MV-4-11 (cell line): ENCODE data around the gene MARF1.
"Not testable (repeated sequence)": the region's sequence is repeated elsewhere in the genome, so short reads cannot be mapped to it uniquely, and the experiment has no call there.

Experiments used
- DNase-seq: peaks from one replicate; lab custom pipeline; 2025; lab: John Stamatoyannopoulos, UW

Gene MARF1

GRCh38 chr16:15621889-15622288, 21.1 kb downstream of the MARF1 start:
- DNase-seq: no peak

DNA sequence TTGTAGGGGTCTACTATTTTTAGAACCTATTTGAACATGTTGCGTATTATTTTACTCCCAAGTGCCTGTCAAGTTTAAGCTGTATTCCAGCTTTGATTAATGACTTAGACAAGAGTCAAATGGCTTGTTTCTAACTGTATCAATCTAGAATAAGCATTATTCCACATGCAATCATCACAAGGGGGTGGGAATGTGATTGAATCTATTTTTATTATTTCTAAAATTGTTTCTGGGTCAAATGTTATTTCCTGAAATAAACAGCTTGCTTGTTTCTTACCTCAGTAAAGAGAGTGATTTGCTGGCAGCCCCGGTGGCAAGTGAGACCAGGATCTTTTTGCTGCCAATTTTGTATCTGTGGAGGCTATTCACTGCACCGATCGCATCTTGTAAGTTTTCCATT, 21.5 kb downstream of the MARF1 start:
- no peak for DNase-seq

GRCh38 chr16:15620611-15621195, 22.3 kb downstream of the MARF1 start:
- no peak for DNase-seq

DNA sequence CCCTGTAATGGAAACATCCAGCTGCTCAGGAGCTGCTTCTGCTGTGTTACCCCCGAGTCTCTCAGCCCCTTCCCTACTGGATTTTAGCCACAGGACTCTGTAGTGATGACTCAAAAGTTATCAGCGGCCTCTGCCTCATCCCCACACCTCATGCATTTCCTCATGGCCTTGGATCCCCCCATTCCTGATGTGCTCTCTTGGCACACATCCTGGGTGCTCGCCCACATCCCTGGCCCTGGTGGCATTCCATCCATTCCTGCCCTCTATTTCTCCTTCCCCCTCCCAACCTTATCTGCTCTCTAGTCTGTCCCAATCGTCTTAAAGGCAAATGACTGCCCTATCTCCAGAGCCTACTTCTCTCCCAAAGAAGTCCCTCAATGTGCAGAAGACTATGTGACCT, 24.6 kb downstream of the MARF1 start:
- DNase-seq: no peak

DNA sequence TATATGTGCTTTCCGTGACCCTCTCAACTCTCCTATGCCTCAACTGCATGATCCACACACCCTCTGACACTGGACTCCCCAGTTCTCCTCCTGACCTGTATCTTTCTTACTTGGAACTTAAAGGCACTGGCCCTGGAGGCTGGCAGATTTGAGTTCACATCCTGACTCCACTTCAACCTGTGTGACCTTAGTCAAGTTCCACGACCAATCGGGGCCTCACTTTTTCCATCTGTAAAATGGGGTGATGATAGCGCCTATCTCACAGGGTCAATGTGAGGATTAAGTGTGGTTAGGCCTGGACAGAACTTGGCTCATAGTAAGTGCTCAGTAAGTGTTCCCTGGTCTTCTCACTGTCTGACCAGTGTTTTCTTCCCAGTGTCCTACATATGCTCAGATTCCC, 25.1 kb downstream of the MARF1 start:
- DNase-seq: no peak

- DNase-seq: no peak
These were observed 26.3 kb downstream of the MARF1 start for GRCh38 chr16:15616475-15617165.

DNA sequence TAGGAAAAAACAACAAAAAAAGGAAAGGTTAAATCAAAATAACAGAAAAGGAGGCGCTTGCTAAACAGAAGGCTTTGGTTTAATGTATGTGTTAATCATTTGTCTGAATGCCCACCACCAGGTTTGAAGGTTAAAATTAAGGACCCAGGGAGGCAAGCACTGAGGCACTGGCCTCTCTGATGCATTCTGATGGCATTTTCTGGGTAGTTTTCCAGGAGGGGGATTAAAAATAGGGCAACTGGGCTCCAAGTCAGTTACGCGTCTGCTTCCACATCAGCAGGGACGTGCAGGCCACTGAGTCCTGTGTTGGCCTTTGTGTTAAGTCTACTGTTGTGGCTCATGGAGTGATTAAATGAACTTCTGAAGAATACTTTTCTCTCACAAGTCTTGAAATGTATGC, 26.9 kb downstream of the MARF1 start:
- DNase-seq: no peak

DNA sequence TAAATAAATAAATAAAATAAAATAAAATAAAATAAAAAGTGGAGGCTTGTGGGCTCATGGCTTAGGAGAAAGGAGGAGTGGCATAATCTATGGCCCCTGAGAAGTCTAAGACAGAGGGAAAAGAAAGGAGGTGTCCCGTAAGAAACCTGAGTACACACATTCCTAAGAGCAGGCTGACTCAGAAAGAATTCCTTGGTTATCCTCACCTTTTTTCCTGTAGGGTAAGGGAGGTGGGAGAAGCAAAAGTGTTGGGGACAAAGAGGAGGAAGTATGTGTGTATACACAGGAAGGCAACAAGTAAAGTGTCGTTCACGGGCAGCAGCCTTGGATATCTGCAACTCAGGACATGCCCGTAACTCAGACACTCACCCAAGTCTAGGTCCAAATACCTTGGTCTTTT, 29.3 kb downstream of the MARF1 start:
- DNase-seq: no peak

DNA sequence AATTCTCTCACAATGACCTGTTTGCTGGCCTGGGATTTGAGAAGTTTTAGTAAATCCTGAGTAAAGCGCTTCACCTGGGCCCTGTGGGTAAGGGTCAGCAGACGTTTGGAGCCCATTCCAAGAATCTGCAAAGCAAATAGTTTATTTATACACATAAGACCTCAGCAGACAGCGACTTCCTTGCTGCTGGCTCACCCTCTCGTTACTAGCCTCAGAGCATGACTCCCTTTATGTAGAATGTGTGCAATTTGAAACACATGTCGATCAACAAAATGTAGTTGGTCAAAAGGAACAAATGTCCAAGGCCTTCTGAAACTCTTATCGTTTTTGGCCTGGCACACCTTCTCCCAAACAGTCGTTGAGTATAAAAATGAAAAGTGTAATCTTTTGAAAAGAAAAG, 31.3 kb downstream of the MARF1 start:
- no peak for DNase-seq

- DNase-seq: no peak
These were observed 32.5 kb downstream of the MARF1 start for GRCh38 chr16:15610369-15610871.

DNA sequence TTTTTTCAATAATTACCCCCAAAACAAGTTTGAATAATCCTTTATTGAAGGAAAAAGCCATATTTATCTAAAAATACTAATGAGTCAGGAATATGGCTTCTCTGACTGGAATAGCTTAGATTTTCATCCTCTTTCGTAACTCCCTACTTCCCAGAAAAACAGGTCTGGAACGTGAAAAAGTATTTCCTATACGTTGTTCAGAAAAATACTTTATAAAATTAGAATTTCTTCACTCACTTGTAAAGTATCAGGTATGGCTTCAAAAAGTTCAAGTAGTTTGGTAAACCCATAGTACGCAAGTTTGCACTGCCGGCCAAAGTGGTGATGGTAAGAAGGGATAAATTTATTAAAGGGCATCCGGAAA, 33.7 kb downstream of the MARF1 start:
- DNase-seq: no peak

GRCh38 chr16:15608398-15609285, 34.3 kb downstream of the MARF1 start:
- no peak for DNase-seq

- peak; percentile 61 for DNase-seq
These were observed 35.1 kb downstream of the MARF1 start for GRCh38 chr16:15607700-15608396.

GRCh38 chr16:15607221-15607699, 35.7 kb downstream of the MARF1 start:
- not testable (repeated sequence) for DNase-seq

- no peak for DNase-seq
These were observed 36.3 kb downstream of the MARF1 start for GRCh38 chr16:15606518-15607220.

- no peak for DNase-seq
These were observed 37.0 kb downstream of the MARF1 start for GRCh38 chr16:15605839-15606517.

GRCh38 chr16:15604460-15605440, 38.2 kb downstream of the MARF1 start:
- DNase-seq: no peak

GRCh38 chr16:15602285-15603044, 40.5 kb downstream of the MARF1 start:
- no peak for DNase-seq
